Osteocyte (in vitro differentiated cells): ENCODE measurements around the gene CRYBG1. TPM values are rescaled to one million over a fixed set of nuclear protein-coding genes. Genes with fewer than 3 reads are reported as not detected.

Experiments used
- DNase-seq: peaks from one replicate; pipeline ENCODE4 v3.0.0; 2021; ENCODE audit warnings: mixed read lengths; ENCODE audit not compliant: unreplicated experiment; ENCODE audit errors: extremely low spot score
- H3K27ac Mint-ChIP-seq: one replicate; pipeline ENCODE4 v1.8.0; 2021; ENCODE audit warnings: mild to moderate bottlenecking, mixed read lengths; ENCODE audit not compliant: unreplicated experiment
- H3K27me3 Mint-ChIP-seq: one replicate; pipeline ENCODE4 v1.8.0; 2021; ENCODE audit warnings: mixed read lengths; ENCODE audit not compliant: unreplicated experiment
- H3K36me3 Mint-ChIP-seq: one replicate; pipeline ENCODE4 v1.8.0; 2021; ENCODE audit warnings: mixed read lengths; ENCODE audit not compliant: unreplicated experiment
- H3K4me1 Mint-ChIP-seq: one replicate; pipeline ENCODE4 v1.8.0; 2021; ENCODE audit warnings: mixed read lengths; ENCODE audit not compliant: unreplicated experiment
- H3K4me3 Mint-ChIP-seq: one replicate; pipeline ENCODE4 v1.8.0; 2021; ENCODE audit warnings: mild to moderate bottlenecking, moderate library complexity, mixed read lengths; ENCODE audit not compliant: unreplicated experiment
- H3K9me3 Mint-ChIP-seq: one replicate; pipeline ENCODE4 v1.8.0; 2021; ENCODE audit warnings: mixed read lengths; ENCODE audit not compliant: unreplicated experiment
- total RNA-seq: library from RNA; stranded (reverse); gene quantifications from 2 replicates; pipeline ENCODE4 v1.2.1, GENCODE V29; 2021
- TF ChIP-seq, protein P1 (sequence below): fragments of 200-600 bp; sonication (generic); IDR thresholded peaks from 2 replicates; pipeline ENCODE4 v1.5.0; 2021; ENCODE audit warnings: antibody characterized with exemption, mild to moderate bottlenecking, moderate library complexity

The CRYBG1 gene
- total RNA-seq, 1 donor from 2014 or later: 2.4 TPM

DNA sequence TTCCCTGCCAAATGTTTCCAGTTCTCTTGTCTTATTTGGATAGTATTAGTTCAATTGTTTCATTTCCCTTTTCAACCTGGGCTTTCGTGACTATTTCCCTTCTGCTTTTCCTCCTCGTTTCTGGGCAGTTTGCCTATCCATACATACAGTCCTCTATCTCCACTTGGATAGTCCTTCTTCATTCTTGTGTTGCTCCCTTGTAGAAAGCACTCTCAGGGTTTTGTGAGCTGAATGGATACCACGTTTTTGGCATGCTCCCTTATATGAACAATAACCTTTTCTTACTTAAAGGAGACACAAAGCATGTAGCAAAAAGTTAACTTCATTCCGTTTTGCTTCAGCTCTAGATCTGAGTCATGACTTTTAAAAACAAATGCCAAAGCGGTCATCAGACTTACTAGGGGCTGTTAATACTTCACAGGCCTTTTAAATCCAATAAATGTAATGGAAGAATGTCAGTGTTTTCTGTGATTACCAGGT is 16.6 kb downstream of the CRYBG1 start:
- TF ChIP-seq, protein P1, sequence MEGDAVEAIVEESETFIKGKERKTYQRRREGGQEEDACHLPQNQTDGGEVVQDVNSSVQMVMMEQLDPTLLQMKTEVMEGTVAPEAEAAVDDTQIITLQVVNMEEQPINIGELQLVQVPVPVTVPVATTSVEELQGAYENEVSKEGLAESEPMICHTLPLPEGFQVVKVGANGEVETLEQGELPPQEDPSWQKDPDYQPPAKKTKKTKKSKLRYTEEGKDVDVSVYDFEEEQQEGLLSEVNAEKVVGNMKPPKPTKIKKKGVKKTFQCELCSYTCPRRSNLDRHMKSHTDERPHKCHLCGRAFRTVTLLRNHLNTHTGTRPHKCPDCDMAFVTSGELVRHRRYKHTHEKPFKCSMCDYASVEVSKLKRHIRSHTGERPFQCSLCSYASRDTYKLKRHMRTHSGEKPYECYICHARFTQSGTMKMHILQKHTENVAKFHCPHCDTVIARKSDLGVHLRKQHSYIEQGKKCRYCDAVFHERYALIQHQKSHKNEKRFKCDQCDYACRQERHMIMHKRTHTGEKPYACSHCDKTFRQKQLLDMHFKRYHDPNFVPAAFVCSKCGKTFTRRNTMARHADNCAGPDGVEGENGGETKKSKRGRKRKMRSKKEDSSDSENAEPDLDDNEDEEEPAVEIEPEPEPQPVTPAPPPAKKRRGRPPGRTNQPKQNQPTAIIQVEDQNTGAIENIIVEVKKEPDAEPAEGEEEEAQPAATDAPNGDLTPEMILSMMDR: no peak
- Mint-ChIP-seq H3K9me3 (no peaks in the 10 kb centered on the region), H3K27ac (no peak overlapping the region), H3K4me3 (no peak overlapping the region), H3K4me1 (no peaks in the 10 kb centered on the region), H3K36me3 (no peaks in the 10 kb centered on the region), H3K27me3 (peaks cover 58% of the 10 kb centered on the region)
- no peak for DNase-seq

DNA sequence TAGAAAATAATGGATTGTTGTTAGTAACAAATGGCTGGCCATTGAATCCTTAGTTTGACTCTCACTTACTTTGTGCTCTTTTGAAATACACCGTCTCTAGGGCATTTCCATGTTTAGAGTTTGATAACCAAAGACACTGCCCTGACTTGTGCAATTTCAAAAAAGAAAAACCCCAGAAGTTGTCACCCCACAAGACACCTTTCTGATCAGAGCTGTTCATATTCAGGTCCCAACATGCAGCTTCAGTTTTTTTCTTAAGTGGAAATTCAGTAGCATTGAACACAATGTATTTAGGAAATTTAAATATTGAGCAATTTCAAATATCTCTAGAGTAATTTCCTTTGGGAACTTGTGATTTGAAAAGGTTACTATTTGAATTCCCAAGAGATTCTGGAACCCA is 19.4 kb downstream of the CRYBG1 start:
- Mint-ChIP-seq H3K4me3 (no peak overlapping the region), H3K9me3 (no peaks in the 10 kb centered on the region), H3K36me3 (no peaks in the 10 kb centered on the region), H3K4me1 (no peaks in the 10 kb centered on the region), H3K27me3 (peaks cover 58% of the 10 kb centered on the region), H3K27ac (no peak overlapping the region)
- TF ChIP-seq, protein P1: no peak
- DNase-seq: no peak

DNA sequence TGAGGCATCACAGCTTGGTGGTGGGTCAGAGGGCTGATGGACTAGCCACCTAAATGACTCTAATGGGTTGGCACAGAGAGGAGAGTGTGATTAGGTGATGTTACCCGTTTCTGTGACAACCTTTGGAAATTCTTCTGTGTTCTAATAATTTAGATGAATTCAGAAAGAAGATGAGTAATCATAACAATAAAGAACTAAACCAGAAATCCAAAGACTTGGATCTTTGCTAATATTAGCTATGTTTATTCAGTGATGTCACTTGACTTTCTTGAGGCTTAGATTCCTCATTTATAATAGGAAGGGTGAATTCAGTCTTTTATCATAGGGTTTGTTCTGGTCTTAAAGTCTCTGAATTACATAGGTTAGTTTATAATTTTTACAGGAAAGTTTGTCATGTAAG is 19.9 kb downstream of the CRYBG1 start:
- H3K4me3 Mint-ChIP-seq: no peak overlapping the region
- no peak for DNase-seq
- H3K36me3 Mint-ChIP-seq: no peaks in the 10 kb centered on the region

DNA sequence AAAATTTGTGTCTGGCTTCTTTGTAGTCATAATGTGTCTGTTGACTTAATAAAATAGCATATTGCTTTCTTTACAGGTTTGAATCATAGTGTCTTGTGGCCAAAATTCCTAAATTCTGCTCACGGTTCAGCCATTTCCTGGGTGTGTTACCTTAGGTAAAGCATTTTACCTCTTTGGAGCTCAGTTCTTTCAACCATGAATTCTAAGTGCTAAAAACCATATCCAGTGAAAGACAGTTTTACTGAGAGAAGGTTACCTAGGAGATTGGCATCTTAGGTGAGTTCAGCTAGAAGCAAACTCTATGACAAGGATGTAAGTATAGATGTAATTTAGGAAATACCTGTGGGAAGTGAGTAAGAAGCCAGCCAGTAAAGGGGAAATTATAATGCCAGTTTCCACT is 20.7 kb downstream of the CRYBG1 start:
- no peak for DNase-seq
- TF ChIP-seq, protein P1: no peak
- no peak overlapping the region for H3K4me3 Mint-ChIP-seq
- H3K4me1 Mint-ChIP-seq: no peaks in the 10 kb centered on the region
- no peaks in the 10 kb centered on the region for H3K36me3 Mint-ChIP-seq
- H3K27me3 Mint-ChIP-seq: peaks cover 58% of the 10 kb centered on the region
- no peaks in the 10 kb centered on the region for H3K9me3 Mint-ChIP-seq
- no peak overlapping the region for H3K27ac Mint-ChIP-seq

More for the DNA sequence above, 19.9 kb downstream of the CRYBG1 start:
- no peaks in the 10 kb centered on the region for H3K4me1 Mint-ChIP-seq
- H3K27me3 Mint-ChIP-seq: peaks cover 59% of the 10 kb centered on the region
- no peaks in the 10 kb centered on the region for H3K9me3 Mint-ChIP-seq
- TF ChIP-seq, protein P1: no peak
- no peak overlapping the region for H3K27ac Mint-ChIP-seq

DNA sequence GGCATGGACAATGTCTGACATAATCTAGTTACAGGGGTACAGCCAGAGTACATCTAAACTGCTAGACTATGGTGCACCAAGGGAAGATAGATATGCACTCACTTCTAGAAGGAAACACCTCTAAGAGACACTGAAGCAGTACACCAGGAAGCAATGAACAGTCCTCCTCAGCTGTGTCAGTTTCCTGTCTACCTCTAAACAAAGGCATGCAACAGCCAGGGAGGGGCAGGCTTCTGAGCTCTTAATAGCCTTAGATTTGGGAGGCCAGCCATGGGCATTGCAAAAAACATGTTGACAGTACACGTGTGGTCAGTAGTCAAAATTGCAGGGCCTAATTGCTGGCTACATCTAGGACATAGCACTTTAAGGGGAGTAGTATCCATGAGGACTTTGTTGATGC is 21.4 kb downstream of the CRYBG1 start:
- no peak overlapping the region for H3K27ac Mint-ChIP-seq
- no peak for DNase-seq
- TF ChIP-seq, protein P1: no peak
- no peaks in the 10 kb centered on the region for H3K9me3 Mint-ChIP-seq
- H3K27me3 Mint-ChIP-seq: peaks cover 58% of the 10 kb centered on the region
- no peaks in the 10 kb centered on the region for H3K4me1 Mint-ChIP-seq
- no peaks in the 10 kb centered on the region for H3K36me3 Mint-ChIP-seq
- H3K4me3 Mint-ChIP-seq: no peak overlapping the region
